ENCODE results near the gene KAT7.

The KAT7 gene

DNA sequence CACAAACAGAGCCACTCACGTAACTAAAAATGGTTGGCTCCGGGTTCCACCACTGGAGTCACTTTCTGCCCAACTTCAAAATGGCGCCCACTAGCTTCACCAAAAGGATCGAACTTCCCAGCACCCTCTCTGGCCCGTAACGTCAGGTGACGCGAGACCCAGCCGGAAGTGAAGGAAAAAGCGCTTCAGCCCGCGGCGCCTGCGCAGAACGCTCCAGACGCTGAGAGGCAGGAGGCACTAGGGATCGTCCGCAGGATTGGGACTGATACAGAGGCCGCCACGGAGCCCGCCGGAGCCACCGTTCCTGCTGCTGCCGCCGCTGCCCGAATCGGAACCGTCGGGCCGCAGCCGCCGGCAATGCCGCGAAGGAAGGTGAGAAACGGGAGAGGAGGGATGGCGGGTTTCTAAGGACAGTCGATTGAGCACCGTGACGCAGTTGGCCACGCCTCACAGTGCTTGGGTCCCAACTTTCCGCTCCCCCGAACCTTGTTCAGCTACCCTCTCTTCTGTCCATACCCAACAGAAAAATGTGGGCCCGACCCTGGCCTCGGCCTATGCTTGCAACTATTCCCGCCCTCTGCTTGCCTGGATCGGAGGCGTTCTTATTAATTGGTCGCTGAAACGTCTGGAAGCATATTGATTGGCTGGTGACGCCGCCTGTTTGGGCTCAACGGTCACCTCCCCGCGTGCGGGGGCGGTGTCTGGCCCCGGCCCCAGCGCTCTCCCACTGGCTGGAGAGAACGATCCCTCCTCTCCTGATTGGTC, at the start of gene KAT7:
Gene KAT7, plus strand, starts transcription at position 204 of the 765 bp plus-strand sequence. Its CDS starts 154 bp downstream, at position 358.
- no peak for FAIRE-seq
- TF ChIP-seq, protein P1, sequence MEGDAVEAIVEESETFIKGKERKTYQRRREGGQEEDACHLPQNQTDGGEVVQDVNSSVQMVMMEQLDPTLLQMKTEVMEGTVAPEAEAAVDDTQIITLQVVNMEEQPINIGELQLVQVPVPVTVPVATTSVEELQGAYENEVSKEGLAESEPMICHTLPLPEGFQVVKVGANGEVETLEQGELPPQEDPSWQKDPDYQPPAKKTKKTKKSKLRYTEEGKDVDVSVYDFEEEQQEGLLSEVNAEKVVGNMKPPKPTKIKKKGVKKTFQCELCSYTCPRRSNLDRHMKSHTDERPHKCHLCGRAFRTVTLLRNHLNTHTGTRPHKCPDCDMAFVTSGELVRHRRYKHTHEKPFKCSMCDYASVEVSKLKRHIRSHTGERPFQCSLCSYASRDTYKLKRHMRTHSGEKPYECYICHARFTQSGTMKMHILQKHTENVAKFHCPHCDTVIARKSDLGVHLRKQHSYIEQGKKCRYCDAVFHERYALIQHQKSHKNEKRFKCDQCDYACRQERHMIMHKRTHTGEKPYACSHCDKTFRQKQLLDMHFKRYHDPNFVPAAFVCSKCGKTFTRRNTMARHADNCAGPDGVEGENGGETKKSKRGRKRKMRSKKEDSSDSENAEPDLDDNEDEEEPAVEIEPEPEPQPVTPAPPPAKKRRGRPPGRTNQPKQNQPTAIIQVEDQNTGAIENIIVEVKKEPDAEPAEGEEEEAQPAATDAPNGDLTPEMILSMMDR (IDR thresholded peaks at IDR 0.05; ENCODE audit: insufficient read depth, missing control alignments): no peak
- peak; percentile 37 for DNase-seq (ENCODE audit: insufficient read length, low spot score)

DNA sequence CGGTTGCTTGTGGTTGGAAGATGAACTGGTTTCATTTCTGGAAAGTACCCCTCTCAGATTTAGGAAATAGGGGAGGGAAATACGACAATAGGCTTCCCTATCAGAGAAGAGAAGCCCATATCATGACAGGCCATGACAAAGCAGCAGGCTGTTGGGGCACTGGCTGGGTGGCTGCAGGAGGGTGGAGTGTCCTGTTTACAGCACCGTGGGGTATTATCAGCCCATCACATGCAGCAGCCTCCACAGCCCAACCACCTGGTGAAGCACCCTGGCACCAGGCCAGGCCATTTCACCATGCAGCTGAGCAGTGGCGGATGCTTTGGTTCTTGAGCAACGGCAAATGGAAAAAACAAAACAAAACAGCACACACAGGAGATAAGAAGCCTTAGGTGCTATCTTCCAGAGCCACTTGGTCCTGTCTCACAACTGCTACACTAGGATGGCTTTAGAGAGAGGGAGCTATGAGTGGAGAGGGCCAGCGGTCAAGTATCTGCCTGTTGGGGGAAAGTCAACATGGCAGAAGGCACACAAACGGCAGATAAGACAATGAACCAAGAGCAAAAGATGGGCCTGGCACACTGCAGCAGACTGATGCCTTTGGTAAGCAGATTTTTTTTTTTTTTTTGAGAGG, 48.7 kb upstream of the KAT7 start:
- DNase-seq (ENCODE audit: insufficient read length, low spot score): no peak
- no peak for FAIRE-seq
- TF ChIP-seq, protein P1 (IDR thresholded peaks at IDR 0.05; ENCODE audit: insufficient read depth, missing control alignments): no peak

DNA sequence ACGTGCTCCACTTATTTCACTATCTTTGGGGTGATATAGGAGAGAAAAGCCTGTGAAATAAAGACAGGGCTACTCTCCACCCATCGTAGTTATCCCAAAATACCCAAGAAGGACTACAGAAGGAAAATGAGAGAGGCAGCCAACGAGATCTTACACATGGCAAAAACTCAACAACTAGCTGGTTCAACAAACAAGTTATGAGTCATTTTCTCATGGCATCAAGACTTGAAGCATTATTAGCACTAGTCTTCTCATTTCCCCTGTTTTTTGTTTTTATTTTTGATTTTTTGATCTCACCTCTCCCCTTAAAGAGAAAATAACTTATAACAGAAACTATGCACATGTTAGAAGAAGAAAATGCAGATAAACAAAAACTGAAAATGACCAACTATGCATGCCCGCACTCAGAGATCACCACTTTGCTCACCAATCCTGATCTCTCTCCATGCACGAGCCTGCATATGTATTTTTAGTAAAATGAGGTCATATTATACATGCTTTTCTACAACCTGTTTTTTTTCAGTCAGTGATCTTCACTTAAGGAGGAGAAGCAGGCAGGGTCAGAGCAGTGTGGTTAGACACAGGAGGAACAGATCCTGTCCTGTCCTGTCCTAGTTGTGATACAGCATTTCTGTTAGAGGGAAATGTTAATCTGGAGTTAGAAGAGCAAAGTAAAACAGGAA, 47.3 kb upstream of the KAT7 start:
- TF ChIP-seq, protein P1 (IDR thresholded peaks at IDR 0.05; ENCODE audit: insufficient read depth, missing control alignments): no peak
- FAIRE-seq: no peak
- no peak for DNase-seq (ENCODE audit: insufficient read length, low spot score)

DNA sequence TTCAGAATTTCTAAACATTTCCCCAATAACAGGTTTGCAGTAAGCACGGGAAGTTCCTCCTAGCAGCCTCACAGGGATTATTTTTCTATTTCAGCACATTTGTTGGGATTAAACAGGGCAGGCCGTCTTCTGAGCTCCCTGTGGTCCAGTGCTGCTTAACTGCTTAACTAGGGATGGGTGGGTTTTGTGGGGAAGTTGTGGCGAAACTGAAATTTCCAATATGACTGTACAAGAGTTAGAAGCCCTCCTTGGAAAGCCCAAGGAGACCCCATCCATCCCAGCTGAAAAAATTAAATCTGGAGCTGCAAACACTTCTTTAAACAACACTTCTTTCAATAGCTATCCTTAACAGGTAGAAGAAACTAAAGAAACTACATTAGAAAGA, 46.8 kb upstream of the KAT7 start:
- DNase-seq (ENCODE audit: insufficient read length, low spot score) (no peak), FAIRE-seq (no peak)
- TF ChIP-seq, protein P1 (IDR thresholded peaks at IDR 0.05; ENCODE audit: insufficient read depth, missing control alignments): no peak

DNA sequence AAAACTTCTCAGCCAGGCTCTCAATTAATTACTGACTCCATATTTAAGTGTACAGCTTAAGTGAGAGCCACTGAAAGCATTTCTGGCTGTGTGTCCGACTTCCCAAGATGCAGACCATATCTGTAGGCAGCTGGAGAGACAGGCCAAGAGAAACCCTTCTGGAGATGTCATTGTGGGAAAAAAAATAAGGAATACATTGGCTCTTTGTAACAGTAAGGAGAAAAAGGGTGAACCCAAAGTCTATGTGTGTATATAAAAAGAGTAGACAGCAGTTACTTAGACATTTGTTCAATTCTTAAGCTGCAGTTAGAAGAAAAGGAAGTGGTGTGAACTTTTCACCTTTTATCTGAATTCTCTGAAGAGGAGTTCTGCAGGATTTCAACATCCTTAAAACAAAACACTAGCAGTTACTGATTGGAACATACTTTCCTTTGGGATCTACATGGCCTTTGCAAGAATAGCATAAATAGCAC, 46.3 kb upstream of the KAT7 start:
- TF ChIP-seq, protein P1 (IDR thresholded peaks at IDR 0.05; ENCODE audit: insufficient read depth, missing control alignments): no peak
- DNase-seq (ENCODE audit: insufficient read length, low spot score) (no peak), FAIRE-seq (no peak)

DNA sequence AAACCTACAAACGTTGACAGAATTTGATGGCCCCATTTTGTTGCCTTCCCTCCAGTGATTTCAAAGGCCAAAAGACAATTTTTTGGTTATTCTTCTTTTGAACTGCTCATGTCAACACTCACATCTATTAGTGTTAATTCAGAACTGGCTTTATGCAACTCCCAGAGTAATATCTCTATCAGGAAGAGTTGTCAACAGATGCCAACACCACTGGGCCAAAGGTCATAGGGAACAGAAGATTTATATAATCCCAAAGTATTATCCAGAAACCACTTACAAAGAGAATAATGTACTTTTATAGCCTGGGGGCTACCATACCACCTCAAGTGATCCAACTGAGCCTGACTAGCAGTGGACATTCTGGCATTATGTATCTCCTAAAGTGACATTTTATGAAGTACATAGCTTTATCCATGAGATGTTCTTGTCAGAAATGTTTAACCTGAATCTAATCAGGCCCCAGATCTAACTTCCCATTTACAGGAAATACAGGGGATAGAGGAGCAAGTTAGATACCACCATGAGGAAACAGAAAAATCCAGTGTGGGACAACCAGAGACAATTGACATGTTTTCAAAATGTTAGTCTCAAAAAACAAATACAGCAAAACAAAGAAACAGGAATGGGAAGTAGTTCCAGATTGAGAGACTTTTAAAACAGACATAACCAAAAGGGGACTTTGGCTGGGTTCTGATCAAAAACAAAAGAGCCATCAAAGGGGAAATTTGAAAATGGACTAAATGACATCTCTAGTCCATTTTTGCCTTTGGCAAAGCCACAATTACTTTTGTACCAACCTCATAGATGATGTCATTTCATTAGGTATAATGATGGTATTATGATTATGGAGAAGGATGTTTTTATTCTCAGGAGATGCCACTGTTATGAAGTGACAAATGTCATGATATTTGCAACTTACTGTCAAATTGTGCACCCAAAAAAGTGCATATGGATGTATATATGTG, 43.0 kb upstream of the KAT7 start:
- TF ChIP-seq, protein P1 (IDR thresholded peaks at IDR 0.05; ENCODE audit: insufficient read depth, missing control alignments): no peak
- FAIRE-seq (no peak), DNase-seq (ENCODE audit: insufficient read length, low spot score) (no peak)

Data from D721Med (cell line).